Loucy (cell line): ENCODE results near the gene SUN2.

Experiments used
- H2AFZ ChIP-seq: fragments of 200-600 bp; sonication (generic); 2 replicates; pipeline ENCODE4 v1.6.0; 2016; ENCODE audit warnings: antibody characterized with exemption, mild to moderate bottlenecking, low read length, moderate library complexity
- H3F3A ChIP-seq: fragments of 200-600 bp; 2 replicates; pipeline ENCODE4 v1.6.0; 2016; ENCODE audit warnings: antibody characterized with exemption, low read depth, mild to moderate bottlenecking
- H3K27me3 ChIP-seq: fragments of 200-600 bp; sonication (generic); 2 replicates; pipeline ENCODE4 v1.6.1; 2014; ENCODE audit warnings: low read length, mild to moderate bottlenecking; ENCODE audit not compliant: insufficient read depth, poor library complexity, severe bottlenecking
- H3K36me3 ChIP-seq: fragments of 200-600 bp; sonication (generic); 2 replicates; pipeline ENCODE4 v1.6.1; 2016; ENCODE audit warnings: low read length; ENCODE audit not compliant: insufficient read depth
- H3K4me1 ChIP-seq: fragments of 200-600 bp; sonication (generic); 2 replicates; pipeline ENCODE4 v1.5.1; 2014; ENCODE audit warnings: low read length, mild to moderate bottlenecking; ENCODE audit not compliant: insufficient read depth, poor library complexity, severe bottlenecking
- H3K4me2 ChIP-seq: fragments of 200-600 bp; sonication (generic); 2 replicates; pipeline ENCODE4 v1.6.0; 2014; ENCODE audit warnings: antibody characterized with exemption, low read length, low read depth, mild to moderate bottlenecking; ENCODE audit not compliant: poor library complexity, severe bottlenecking
- H3K4me3 ChIP-seq: fragments of 200-600 bp; sonication (generic); 2 replicates; pipeline ENCODE4 v1.5.1; 2014; ENCODE audit warnings: low read length, mild to moderate bottlenecking, mixed read lengths; ENCODE audit not compliant: poor library complexity, severe bottlenecking
- H3K79me2 ChIP-seq: fragments of 200-600 bp; sonication (generic); 2 replicates; pipeline ENCODE4 v1.6.1; 2014; ENCODE audit warnings: low read length; ENCODE audit not compliant: insufficient read depth
- H3K9ac ChIP-seq: fragments of 200-600 bp; sonication (generic); 2 replicates; pipeline ENCODE4 v1.6.0; 2014; ENCODE audit warnings: mild to moderate bottlenecking, low read depth, low read length, moderate library complexity; ENCODE audit not compliant: poor library complexity, severe bottlenecking
- H3K9me2 ChIP-seq: fragments of 200-600 bp; sonication (generic); replicated peaks from 2 replicates; pipeline ENCODE4 v1.6.1; 2016; ENCODE audit warnings: low read depth, low read length, mixed read lengths
- H3K9me3 ChIP-seq: fragments of 200-600 bp; sonication (generic); 2 replicates; pipeline ENCODE4 v1.6.1; 2014; ENCODE audit warnings: mild to moderate bottlenecking, antibody characterized with exemption, low read length, low read depth; ENCODE audit not compliant: insufficient read depth
- H4K20me1 ChIP-seq: fragments of 200-600 bp; sonication (generic); 2 replicates; pipeline ENCODE4 v1.6.0; 2014; ENCODE audit warnings: antibody characterized with exemption, low read length, mild to moderate bottlenecking; ENCODE audit not compliant: insufficient read depth, poor library complexity, severe bottlenecking
- CTCF ChIP-seq: fragments of 200-600 bp; sonication (generic); conservative IDR thresholded peaks from 2 replicates; pipeline ENCODE4 v1.5.1; 2014; ENCODE audit warnings: mild to moderate bottlenecking, antibody characterized with exemption, low read length
- EZH2phosphoT487 ChIP-seq: fragments of 200-600 bp; IDR thresholded peaks from 2 replicates; pipeline ENCODE4 v1.6.1; 2018; ENCODE audit warnings: antibody characterized with exemption, mild to moderate bottlenecking, moderate library complexity, borderline replicate concordance

The SUN2 gene

DNA sequence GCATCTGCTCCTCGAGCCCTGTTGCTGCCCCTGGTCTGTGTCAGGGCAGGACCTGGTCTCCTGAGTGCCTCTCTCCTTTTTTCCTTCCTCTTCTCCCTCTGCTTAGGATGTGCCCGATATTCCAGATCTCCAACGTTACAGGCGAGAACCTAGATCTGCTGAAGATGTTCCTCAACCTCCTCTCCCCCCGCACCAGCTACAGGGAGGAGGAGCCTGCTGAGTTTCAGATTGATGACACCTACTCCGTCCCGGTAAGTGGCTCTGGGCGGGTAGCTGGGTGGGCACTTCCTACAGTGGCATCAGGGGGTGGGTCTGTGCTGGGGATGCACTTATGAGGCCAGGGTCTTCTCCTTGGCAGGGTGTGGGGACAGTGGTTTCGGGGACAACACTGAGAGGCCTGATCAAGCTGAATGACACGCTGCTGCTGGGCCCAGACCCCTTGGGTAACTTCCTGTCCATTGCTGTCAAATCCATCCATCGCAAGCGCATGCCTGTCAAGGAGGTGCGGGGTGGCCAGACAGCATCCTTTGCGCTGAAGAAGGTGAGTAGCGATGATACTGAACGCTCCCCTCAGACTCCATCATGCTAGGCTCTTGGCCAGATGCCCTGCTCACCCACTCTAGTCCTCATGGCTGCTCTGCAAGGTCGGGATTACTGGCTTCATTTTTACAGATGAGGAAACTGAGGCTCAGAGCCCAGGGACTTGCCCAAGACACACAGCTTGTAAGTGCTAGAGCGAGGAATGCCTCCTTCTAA is 29.7 kb downstream of the SUN2 start:
- Histone ChIP-seq H2AFZ (no peak overlapping the region), H3K4me3 (no peak overlapping the region), H3F3A (no peaks in the 10 kb centered on the region), H3K27me3 (no peaks in the 10 kb centered on the region), H3K4me2 (no peak overlapping the region), H3K9me2 (no peaks in the 10 kb centered on the region), H3K36me3 (peaks cover 98% of the 10 kb centered on the region; the same call in 1 of the 2 replicates), H3K9ac (no peak overlapping the region), H3K4me1 (no peaks in the 10 kb centered on the region), H3K79me2 (no peaks in the 10 kb centered on the region), H4K20me1 (peaks cover 3% of the 10 kb centered on the region), H3K9me3 (no peaks in the 10 kb centered on the region)
- TF ChIP-seq EZH2phosphoT487 (no peak), CTCF (no peak)

- peaks cover 92% of the 10 kb centered on the region; the same call in 1 of the 2 replicates for H3K36me3 ChIP-seq
- H3K4me1 ChIP-seq, result no peaks in the 10 kb centered on the region
- no peak overlapping the region for H3K9ac ChIP-seq
- H3K9me2 ChIP-seq, result no peaks in the 10 kb centered on the region
- H3K4me2 ChIP-seq, result no peak overlapping the region
- TF ChIP-seq EZH2phosphoT487 (no peak), CTCF (peak; percentile 68)
- no peak overlapping the region for H3K4me3 ChIP-seq
- H2AFZ ChIP-seq, result no peak overlapping the region
- peaks cover 3% of the 10 kb centered on the region for H4K20me1 ChIP-seq
- no peaks in the 10 kb centered on the region for H3K79me2 ChIP-seq
- H3K27me3 ChIP-seq, result no peaks in the 10 kb centered on the region
- no peaks in the 10 kb centered on the region for H3F3A ChIP-seq
- no peaks in the 10 kb centered on the region for H3K9me3 ChIP-seq
These were observed 30.7 kb downstream of the SUN2 start for GRCh38 chr22:38724926-38725571.

DNA sequence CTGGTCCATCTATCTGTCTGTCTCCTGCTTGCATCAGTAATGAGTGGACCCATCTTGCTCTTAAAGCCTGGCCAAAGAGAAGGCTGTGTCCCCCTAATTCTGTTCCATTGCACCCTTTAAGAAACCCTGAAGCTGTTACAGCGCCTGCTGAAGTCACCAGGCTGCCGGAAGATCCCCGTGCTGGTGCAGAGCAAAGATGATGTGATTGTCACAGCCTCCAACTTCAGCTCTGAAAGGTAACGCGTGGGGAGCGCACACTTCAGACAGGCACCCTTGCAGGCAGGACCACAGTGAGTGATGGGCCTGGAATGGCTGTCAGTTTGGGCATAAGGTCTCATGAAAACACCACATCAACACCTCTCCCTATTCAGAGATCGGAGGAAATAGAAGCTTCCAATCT is 31.6 kb downstream of the SUN2 start:
- no peak overlapping the region for H2AFZ ChIP-seq
- H3K4me2 ChIP-seq, result no peak overlapping the region
- peaks cover 88% of the 10 kb centered on the region; the same call in 1 of the 2 replicates for H3K36me3 ChIP-seq
- no peak overlapping the region for H3K9ac ChIP-seq
- no peaks in the 10 kb centered on the region for H3K4me1 ChIP-seq
- H3K79me2 ChIP-seq, result no peaks in the 10 kb centered on the region
- TF ChIP-seq EZH2phosphoT487, result no peak
- TF ChIP-seq CTCF, result no peak
- H3K9me2 ChIP-seq, result no peaks in the 10 kb centered on the region
- no peaks in the 10 kb centered on the region for H3F3A ChIP-seq
- H3K4me3 ChIP-seq, result no peak overlapping the region
- H4K20me1 ChIP-seq, result peaks cover 3% of the 10 kb centered on the region
- no peaks in the 10 kb centered on the region for H3K9me3 ChIP-seq
- H3K27me3 ChIP-seq, result no peaks in the 10 kb centered on the region
